GM21423 (cell line): Measurements from ENCODE around the gene PPWD1.
"Not testable (repeated sequence)": the region's sequence is repeated elsewhere in the genome, so short reads cannot be mapped to it uniquely, and the experiment has no call there.

ENCODE experiments used
- ATAC-seq: cut with Tn5 transposase; IDR thresholded peaks from one replicate; pipeline ENCODE4 v1.9.1; 2021; ENCODE audit warnings: mild to moderate bottlenecking, moderate library complexity; ENCODE audit not compliant: unreplicated experiment

Gene PPWD1

GRCh38 chr5:65621961-65622360, 58.9 kb downstream of the PPWD1 start:
- not testable (repeated sequence) for ATAC-seq

GRCh38 chr5:65623482-65623881, 60.4 kb downstream of the PPWD1 start:
- ATAC-seq, result no peak

- peak; percentile 95 for ATAC-seq
Observed at GRCh38 chr5:65624025-65624570, 61.0 kb downstream of the PPWD1 start, which contains the start of gene TRIM23. TRIM23 (minus strand) TSS chr5:65624333; CDS start chr5:65624274, 59 bp downstream.

- peak; percentile 69 for ATAC-seq
Observed at GRCh38 chr5:65624571-65625555, 61.8 kb downstream of the PPWD1 start, which contains the start of the genes SHLD3 and TRAPPC13. SHLD3 (plus strand) TSS chr5:65625027; CDS start chr5:65629588, 4,561 bp downstream. TRAPPC13 (plus strand) TSS chr5:65625027; CDS start chr5:65625061, 34 bp downstream.

- ATAC-seq, result no peak
Observed at GRCh38 chr5:65625743-65626142, 62.6 kb downstream of the PPWD1 start.

GRCh38 chr5:65630981-65631380, 67.9 kb downstream of the PPWD1 start:
- ATAC-seq, result no peak
